Nephron (organoid): ENCODE data around the gene TSC1.

Source experiments
- H3K27ac Mint-ChIP-seq, 3 experiments: 2 replicates each; pipeline ENCODE4 v1.8.0; 2020; ENCODE audit warnings: mixed read lengths in 3 of 3, mild to moderate bottlenecking in 2 of 3, moderate library complexity in 1 of 3
- H3K27me3 Mint-ChIP-seq: 2 replicates; pipeline ENCODE4 v1.8.0; 2021; ENCODE audit warnings: low read depth, mild to moderate bottlenecking, moderate library complexity, mixed read lengths
- H3K36me3 Mint-ChIP-seq: 2 replicates; pipeline ENCODE4 v1.8.0; 2020; ENCODE audit warnings: low read depth, mixed read lengths
- H3K4me1 Mint-ChIP-seq: 2 replicates; pipeline ENCODE4 v1.8.0; 2020; ENCODE audit warnings: mixed read lengths
- H3K4me3 Mint-ChIP-seq, 3 experiments: 2 replicates each; pipeline ENCODE4 v1.8.0; 2020; ENCODE audit warnings: mild to moderate bottlenecking in 3 of 3, mixed read lengths in 3 of 3, moderate library complexity in 2 of 3
- H3K9me3 Mint-ChIP-seq: 2 replicates; pipeline ENCODE4 v1.8.0; 2020; ENCODE audit warnings: mixed read lengths
- CTCF ChIP-seq, 3 experiments: fragments of 200-600 bp; sonication (generic); IDR thresholded peaks; one replicate each; pipeline ENCODE4 v1.5.0; 2021; ENCODE audit warnings: antibody characterized with exemption in 3 of 3; ENCODE audit not compliant: unreplicated experiment in 3 of 3

TSC1 gene

GRCh38 chr9:132989414-132989996, 45.1 kb upstream of the TSC1 start:
- H3K9me3 Mint-ChIP-seq = no peaks in the 10 kb centered on the region
- H3K27me3 Mint-ChIP-seq = peaks cover 48% of the 10 kb centered on the region
- peaks cover 8% of the 10 kb centered on the region for H3K4me1 Mint-ChIP-seq
- no peak for TF ChIP-seq CTCF (IDR thresholded peaks at IDR 0.05; ENCODE audit: unreplicated experiment in 3 of 3)
- H3K36me3 Mint-ChIP-seq = no peaks in the 10 kb centered on the region
- H3K27ac Mint-ChIP-seq = no peak overlapping the region
- no peak overlapping the region for H3K4me3 Mint-ChIP-seq

GRCh38 chr9:132989014-132989310, 44.5 kb upstream of the TSC1 start:
- H3K27me3 Mint-ChIP-seq = peaks cover 44% of the 10 kb centered on the region
- no peak overlapping the region for H3K27ac Mint-ChIP-seq
- no peaks in the 10 kb centered on the region for H3K9me3 Mint-ChIP-seq
- H3K4me3 Mint-ChIP-seq = no peak overlapping the region
- H3K4me1 Mint-ChIP-seq = peaks cover 5% of the 10 kb centered on the region
- no peak for TF ChIP-seq CTCF (IDR thresholded peaks at IDR 0.05; ENCODE audit: unreplicated experiment in 3 of 3)
- H3K36me3 Mint-ChIP-seq = no peaks in the 10 kb centered on the region

GRCh38 chr9:132988244-132989013, 44.0 kb upstream of the TSC1 start:
- Mint-ChIP-seq H3K27ac (no peak overlapping the region), H3K4me1 (peaks cover 5% of the 10 kb centered on the region), H3K9me3 (no peaks in the 10 kb centered on the region), H3K27me3 (peaks cover 40% of the 10 kb centered on the region), H3K36me3 (no peaks in the 10 kb centered on the region), H3K4me3 (no peak overlapping the region)
- TF ChIP-seq CTCF (IDR thresholded peaks at IDR 0.05; ENCODE audit: unreplicated experiment in 3 of 3) = no peak

- TF ChIP-seq CTCF (IDR thresholded peaks at IDR 0.05; ENCODE audit: unreplicated experiment in 3 of 3) = no peak
- H3K4me3 Mint-ChIP-seq = no peak overlapping the region
- no peaks in the 10 kb centered on the region for H3K36me3 Mint-ChIP-seq
- H3K27me3 Mint-ChIP-seq = peaks cover 30% of the 10 kb centered on the region
- H3K27ac Mint-ChIP-seq = no peak overlapping the region
- H3K4me1 Mint-ChIP-seq = peaks cover under 1% of the 10 kb centered on the region
- H3K9me3 Mint-ChIP-seq = no peaks in the 10 kb centered on the region
Measured at GRCh38 chr9:132986640-132987620, 42.5 kb upstream of the TSC1 start.

- no peaks in the 10 kb centered on the region for H3K36me3 Mint-ChIP-seq
- H3K4me3 Mint-ChIP-seq = no peak overlapping the region
- H3K4me1 Mint-ChIP-seq = no peaks in the 10 kb centered on the region
- no peaks in the 10 kb centered on the region for H3K9me3 Mint-ChIP-seq
- peaks cover 37% of the 10 kb centered on the region for H3K27me3 Mint-ChIP-seq
- no peak overlapping the region for H3K27ac Mint-ChIP-seq
- TF ChIP-seq CTCF (IDR thresholded peaks at IDR 0.05; ENCODE audit: unreplicated experiment in 3 of 3) = no peak
Measured at GRCh38 chr9:132986114-132986513, 41.7 kb upstream of the TSC1 start.
